A549 treated with CpdA at 1 μM for 4 hours (cell line): ENCODE data around the gene PRRC2A. TPM values are rescaled to one million over a fixed set of nuclear protein-coding genes. Genes with fewer than 3 reads are reported as not detected.

Experiments used
- total RNA-seq: library from RNA; stranded (reverse); fragments of 200-300 nt; extraction: Qiagen RNA extraction; gene quantifications from 5 replicates; pipeline ENCODE4 v1.2.3, GENCODE V29; 2022; ENCODE audit warnings: low read depth

The PRRC2A gene
- 70.6 to 97.9 TPM (median 90.8 TPM) in 5 replicates for total RNA-seq

DNA sequence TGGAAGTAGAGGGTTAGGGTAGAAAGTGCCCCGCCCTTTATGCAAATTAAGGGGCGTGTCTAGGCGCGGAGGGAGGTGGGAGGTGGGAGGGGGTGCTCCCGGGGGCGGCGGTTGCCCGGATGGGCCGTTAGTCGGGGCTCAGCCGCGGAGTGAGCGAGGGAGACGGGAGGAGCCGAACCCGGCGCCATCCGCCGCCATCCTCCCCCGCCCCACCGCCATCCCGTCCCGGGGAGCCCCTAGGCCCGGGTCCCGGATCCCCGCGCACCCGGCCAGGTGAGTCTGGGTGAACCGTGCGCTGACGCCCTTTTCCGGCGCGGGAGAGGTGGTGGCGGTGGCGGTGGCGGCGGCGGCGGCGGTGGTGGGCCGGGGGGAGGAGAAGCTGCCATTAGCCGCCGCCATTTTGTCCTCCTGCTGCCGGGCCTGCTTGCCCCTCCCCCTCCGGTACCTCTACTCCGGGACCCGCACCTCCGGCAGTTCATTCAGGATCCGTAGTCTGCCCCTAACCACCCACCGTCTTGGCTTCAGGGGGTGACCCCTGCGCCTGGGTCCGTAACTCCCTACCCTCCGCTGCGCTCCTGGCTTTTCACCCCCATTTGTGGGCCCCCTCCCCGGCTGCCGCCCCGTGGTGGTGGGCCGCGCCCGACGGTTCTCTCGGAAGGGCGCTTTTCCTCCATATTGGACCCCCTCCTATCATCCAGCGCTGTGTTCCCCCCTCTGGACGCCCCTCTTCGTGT, at the start of gene PRRC2A:
TSS of gene PRRC2A (plus strand) at position 130 of the 734 bp plus-strand sequence. CDS start 2,075 bp downstream, outside the sequence.

DNA sequence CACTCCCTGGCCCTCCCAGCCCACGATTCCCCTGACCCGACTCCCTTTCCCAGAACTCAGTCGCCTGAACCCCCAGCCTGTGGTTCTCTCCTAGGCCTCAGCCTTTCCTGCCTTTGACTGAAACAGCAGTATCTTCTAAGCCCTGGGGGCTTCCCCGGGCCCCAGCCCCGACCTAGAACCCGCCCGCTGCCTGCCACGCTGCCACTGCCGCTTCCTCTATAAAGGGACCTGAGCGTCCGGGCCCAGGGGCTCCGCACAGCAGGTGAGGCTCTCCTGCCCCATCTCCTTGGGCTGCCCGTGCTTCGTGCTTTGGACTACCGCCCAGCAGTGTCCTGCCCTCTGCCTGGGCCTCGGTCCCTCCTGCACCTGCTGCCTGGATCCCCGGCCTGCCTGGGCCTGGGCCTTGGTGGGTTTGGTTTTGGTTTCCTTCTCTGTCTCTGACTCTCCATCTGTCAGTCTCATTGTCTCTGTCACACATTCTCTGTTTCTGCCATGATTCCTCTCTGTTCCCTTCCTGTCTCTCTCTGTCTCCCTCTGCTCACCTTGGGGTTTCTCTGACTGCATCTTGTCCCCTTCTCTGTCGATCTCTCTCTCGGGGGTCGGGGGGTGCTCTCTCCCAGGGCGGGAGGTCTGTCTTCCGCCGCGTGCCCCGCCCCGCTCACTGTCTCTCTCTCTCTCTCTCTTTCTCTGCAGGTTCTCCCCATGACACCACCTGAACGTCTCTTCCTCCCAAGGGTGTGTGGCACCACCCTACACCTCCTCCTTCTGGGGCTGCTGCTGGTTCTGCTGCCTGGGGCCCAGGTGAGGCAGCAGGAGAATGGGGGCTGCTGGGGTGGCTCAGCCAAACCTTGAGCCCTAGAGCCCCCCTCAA, 48.2 kb upstream of the PRRC2A start, which contains the start of gene LTA:
TSS of gene LTA (plus strand) at position 249 of the 871 bp plus-strand sequence. CDS start at position 703, 454 bp downstream.

GRCh38 chr6:31575335-31575901, 45.1 kb upstream of the PRRC2A start, which contains the start of gene TNF:
TNF (plus strand) TSS chr6:31575565; CDS start chr6:31575742, 177 bp downstream.

GRCh38 chr6:31582230-31582643, 38.3 kb upstream of the PRRC2A start, which contains the start of gene LTB:
LTB (minus strand) TSS chr6:31582424; CDS start chr6:31582417, 7 bp downstream.

DNA sequence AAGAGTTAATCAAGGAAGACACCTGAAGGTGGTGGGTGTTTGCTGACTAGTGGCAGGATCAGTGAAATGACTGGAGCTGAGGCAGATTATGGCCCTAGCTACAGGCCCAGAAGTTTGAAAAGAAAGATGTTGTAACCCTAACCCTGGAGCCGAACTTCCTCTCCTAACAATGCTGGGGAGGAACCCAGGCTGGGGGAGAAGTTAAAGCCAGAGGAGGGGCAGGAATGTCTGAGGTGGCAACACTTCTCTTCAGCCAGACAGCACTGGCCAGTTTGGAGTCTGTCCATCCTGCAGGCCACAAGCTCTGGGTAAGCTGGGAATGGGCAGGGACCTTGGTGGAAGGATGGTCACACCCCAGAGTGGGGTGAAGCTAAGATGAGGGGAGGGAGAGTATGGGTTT, 34.5 kb upstream of the PRRC2A start, which contains the start of gene LST1:
TSS of gene LST1 (plus strand) at position 270 of the 400 bp plus-strand sequence. CDS start 1,023 bp downstream, outside the sequence.

DNA sequence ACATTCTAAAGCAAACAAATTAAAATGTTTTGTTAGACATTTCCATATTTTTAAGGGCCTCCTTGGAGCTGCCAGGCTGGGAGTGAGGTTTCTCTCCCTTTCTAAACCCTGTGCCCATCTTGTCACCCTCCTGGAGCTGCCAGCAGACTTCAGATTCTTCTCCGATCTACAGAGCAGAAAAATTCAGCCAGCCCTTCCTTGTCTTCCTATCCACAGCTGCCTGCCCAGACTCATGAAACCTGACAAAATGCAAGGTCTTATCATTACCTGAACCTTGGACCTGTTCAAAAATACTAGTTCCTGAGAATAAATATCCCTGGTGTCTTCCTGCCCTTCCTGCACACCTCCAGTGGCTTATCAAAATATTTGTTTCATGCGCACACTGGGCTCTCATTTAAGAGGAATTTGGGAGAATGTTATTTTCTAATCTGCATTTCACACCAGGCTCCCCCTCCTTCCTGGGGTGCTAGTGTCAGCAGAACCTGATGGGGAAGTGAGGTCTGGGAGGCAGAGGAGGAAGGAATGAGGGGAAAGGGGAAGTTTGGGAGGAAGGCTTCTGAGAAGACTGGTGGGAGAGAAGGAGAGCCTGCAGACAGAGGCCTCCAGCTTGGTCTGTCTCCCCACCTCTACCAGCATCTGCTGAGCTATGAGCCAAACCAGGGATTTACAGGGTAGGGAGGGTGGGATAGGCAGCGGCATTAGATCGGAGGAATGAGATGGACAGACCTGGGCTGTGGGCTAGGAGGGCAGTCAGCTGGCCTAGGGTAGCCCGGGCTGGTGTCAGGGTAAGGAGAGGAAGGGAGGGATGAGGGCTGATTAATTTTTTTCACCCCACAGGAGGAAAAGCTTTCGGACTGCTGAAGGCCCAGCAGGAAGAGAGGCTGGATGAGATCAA, 5.6 kb upstream of the PRRC2A start, which contains the start of gene AIF1:
TSS of gene AIF1 (plus strand) at position 551 of the 895 bp plus-strand sequence. CDS start at position 647, 96 bp downstream.

DNA sequence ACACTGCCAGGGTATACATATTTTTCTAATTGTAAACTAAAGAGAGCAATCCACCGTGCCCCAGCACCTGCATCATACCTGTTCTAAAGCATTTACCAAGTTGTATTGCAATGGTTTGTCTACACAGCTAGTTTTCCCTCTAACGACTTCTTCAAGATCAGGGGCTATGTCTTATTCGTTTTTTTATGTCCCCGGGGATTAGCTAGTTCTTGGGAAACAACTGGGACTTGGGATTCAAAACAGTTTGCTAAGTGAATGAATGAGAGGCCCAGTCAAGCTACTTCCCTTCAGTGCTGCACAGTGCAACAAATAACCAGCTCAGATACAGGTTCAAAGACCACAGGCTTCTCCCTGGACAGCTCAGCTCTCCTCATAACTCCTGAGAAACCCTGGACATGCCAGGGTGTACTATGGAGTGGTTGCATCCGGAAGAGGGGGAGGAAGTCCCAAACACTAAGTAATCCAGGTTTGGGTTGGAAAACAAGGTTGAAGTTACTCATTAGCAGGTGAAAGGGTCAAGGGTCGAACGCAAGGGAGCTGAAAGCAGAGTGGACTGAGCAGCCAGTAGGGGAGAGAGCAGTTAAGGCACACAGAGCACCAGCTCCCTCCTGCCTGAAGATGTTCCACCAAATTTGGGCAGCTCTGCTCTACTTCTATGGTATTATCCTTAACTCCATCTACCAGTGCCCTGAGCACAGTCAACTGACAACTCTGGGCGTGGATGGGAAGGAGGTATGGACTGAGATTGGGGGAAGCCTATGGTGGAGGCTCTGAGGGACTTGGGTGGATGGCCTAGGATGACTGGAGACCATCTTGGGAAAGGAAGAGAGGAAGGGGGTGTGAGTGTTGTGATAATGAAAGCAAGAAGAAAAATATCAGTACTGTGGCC, 35.1 kb downstream of the PRRC2A start, which contains the start of gene APOM:
TSS of gene APOM (plus strand) at position 546 of the 889 bp plus-strand sequence. CDS start at position 619, 73 bp downstream.

DNA sequence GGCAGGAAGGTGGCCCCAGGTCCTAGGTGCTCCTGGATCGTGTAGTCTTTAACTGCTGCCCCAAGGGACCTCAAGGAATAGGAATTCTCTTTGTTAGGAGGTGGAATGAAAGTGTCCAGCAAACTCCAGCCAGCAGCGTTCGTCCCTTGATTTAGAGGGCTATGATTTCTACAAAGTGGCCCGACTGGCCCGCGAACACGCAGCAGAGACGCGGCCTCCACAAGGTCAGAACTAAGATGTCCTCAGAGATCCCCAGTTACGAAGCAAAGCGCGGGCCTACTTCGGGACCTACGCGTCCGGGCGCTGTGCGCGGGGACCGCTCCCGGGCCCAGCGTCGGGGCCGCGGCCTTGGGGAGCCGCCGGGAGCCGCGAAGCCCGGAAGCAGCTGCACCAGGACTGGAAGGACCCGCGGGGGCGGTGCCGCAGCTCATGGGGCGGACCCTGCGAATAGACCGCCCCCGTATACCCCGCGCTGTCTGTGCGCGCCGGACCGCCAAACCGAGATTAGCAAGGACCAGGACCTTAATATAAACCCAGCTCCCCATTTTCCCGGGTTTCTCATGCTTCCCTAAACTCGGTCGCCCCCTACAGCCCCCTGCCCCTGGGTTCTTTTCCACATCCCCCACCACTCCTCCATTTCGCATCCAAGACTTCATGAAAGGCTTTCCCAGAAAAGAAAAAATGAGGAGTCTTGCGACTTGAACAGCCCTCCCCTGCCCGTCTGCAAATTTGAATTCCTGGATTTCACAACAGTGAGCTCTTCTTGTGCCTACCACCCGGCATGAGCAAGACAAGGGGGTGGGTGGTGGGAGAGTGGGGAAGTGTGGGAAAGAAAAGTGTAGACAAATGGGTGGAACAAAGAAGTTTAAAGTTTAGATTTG, 40.1 kb downstream of the PRRC2A start, which contains the start of gene C6orf47:
TSS of gene C6orf47 (minus strand) at position 398 of the 881 bp plus-strand sequence. CDS start 831 bp downstream, outside the sequence.

GRCh38 chr6:31664790-31665500, 44.4 kb downstream of the PRRC2A start, which contains the start of gene GPANK1:
GPANK1 (minus strand) TSS chr6:31664997; CDS start chr6:31664478, 519 bp downstream.

DNA sequence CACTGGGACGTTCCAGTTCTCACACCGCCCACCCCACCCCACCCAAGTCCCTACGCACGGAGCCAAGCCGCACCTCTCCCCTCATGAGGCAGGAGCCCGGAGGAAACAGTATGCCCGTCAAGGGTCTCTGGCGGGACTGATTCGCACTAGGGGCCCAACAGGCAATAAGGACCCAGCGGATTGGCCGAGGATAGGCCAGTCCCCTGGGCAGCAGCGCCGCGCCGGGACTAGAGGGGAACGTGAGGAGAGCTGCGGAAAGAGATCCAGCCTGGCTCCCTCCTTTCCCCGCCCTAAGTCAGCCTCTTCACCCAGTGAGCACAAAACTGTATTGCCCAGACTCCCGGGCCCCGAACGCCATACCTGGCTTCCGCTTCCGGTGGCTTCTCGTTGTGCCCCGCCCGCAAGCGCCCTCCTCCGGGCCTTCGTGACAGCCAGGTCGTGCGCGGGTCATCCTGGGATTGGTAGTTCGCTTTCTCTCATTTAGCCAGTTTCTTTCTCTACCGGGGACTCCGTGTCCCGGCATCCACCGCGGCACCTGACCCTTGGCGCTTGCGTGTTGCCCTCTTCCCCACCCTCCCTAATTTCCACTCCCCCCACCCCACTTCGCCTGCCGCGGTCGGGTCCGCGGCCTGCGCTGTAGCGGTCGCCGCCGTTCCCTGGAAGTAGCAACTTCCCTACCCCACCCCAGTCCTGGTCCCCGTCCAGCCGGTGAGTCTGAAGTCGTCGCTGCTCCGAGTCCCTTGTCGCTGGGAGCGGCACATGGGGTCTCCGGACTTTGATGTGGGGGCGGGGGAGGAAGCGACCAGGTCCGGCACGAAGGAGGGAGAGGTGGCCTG, 45.2 kb downstream of the PRRC2A start, which contains the start of gene CSNK2B:
TSS of gene CSNK2B (plus strand) at position 580 of the 836 bp plus-strand sequence. CDS start 752 bp downstream, outside the sequence.

DNA sequence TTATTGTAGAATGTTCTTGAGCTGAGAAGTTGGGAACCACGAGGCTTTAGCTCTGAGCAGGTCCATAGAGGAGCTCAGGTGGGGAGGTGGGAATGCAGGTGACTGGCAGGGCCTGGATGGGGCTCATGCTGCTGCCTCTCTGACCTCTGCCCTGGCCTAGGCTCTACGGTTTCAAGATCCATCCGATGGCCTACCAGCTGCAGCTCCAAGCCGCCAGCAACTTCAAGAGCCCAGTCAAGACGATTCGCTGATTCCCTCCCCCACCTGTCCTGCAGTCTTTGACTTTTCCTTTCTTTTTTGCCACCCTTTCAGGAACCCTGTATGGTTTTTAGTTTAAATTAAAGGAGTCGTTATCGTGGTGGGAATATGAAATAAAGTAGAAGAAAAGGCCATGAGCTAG, 49.2 kb downstream of the PRRC2A start, which contains the start of gene LY6G5B:
TSS of gene LY6G5B (plus strand) at position 301 of the 400 bp plus-strand sequence. CDS start 975 bp downstream, outside the sequence.

DNA sequence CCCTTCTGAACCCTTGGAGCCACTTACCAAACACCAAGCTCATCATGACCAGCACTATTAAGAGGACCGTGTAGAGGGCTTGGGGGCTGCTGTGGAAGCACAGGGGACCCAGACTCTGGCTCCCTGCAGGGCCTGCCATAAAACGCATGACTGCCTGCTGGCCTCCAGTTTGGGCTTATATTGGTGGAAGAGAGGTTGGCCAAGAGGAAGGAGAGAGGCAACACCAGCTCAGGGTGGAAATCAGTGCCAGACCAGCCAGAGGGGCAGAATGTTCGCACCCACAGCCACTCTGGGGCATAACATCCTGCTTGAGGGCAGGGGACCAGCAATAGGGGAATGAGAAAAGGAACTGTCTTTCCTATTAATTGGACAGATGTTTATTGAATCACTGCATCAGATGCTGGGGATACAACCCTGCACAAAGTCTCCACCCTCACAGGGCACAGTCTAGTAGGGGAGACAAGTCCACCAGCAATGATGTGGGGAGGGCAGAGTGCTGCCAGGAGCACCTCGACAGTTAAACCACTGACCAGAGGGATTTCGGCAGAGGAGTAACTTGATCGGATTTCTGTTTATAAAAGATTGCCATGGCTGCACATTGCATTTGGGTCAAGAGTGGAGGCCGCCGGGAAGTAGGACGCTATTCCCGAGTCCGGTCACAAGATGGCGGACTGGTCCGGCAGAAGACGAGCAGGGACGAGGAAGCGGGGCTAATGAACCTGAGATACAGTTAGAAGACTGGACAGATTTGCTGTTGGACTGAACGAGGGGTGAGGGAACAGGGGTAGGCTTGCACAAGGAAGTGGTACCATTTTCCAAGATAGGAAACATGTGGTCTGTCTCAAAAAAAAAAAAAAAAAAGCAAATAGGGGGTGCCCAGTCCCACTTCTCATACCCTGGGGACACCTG, 60.0 kb downstream of the PRRC2A start, which contains the start of gene LY6G5C:
TSS of gene LY6G5C (minus strand) at position 842 of the 909 bp plus-strand sequence. CDS start at position 148, 694 bp downstream.

